Measurements from ENCODE around the gene TMEM126B. TPM values are rescaled to one million over a fixed set of nuclear protein-coding genes. Genes with fewer than 3 reads are reported as not detected.

The TMEM126B gene
- total RNA-seq, 1 donor from 2014 or later, result 34.1 TPM

DNA sequence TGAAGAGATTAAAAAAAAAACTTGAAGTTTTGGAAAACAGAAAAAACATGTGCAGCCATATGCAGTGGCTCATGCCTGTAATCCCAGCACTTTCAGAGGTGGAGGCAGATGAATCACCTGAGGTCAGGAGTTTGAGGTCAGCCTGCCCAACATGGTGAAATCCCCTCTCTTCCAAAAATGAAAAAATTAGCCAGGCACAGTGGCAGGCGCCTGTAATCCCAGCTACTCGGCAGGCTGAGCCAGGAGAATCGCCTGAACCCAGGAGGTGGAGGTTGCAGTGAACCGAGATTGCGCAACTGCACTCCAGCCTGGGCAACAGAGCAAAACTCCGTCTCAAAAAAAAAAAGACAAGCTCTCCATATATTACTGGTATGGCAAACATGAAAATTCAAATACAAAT lies 8.9 kb upstream of the TMEM126B start:
- TF ChIP-seq, protein P1, sequence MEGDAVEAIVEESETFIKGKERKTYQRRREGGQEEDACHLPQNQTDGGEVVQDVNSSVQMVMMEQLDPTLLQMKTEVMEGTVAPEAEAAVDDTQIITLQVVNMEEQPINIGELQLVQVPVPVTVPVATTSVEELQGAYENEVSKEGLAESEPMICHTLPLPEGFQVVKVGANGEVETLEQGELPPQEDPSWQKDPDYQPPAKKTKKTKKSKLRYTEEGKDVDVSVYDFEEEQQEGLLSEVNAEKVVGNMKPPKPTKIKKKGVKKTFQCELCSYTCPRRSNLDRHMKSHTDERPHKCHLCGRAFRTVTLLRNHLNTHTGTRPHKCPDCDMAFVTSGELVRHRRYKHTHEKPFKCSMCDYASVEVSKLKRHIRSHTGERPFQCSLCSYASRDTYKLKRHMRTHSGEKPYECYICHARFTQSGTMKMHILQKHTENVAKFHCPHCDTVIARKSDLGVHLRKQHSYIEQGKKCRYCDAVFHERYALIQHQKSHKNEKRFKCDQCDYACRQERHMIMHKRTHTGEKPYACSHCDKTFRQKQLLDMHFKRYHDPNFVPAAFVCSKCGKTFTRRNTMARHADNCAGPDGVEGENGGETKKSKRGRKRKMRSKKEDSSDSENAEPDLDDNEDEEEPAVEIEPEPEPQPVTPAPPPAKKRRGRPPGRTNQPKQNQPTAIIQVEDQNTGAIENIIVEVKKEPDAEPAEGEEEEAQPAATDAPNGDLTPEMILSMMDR (IDR thresholded peaks at IDR 0.05), result no peak
- TF ChIP-seq POLR2AphosphoS5 (IDR thresholded peaks at IDR 0.05; ENCODE audit: insufficient read depth in 1 of 2, low read depth in 1 of 2) (no peak), POLR2A (IDR thresholded peaks at IDR 0.05) (no peak)
- Histone ChIP-seq H3K9me3 (no peaks in the 10 kb centered on the region), H3K36me3 (no peaks in the 10 kb centered on the region), H3K27me3 (no peaks in the 10 kb centered on the region), H3K4me3 (no peak overlapping the region), H3K4me1 (no peaks in the 10 kb centered on the region), H3K27ac (no peak overlapping the region)
- intact Hi-C loops (cut with DNase I), result no loop called here
- no peak for DNase-seq (ENCODE audit: extremely low spot score in 2 of 2)

DNA sequence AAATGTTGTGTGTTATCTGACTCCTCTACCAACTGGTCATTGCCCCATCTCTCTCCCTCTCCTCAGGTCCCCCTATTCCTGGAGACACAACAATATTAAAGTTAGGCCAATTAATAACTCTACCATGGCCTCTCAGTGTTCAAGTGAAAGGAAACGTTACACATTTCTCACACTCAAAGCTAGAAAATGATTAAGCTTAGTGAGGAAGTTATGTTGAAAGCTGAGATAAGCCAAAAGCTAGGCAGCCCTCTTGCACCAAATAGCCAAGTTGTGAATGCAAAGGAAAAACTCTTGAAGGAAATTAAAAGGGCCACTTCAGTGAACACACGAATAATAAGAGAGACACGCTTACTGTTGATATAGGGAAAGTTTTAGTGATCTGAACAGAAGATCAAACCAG lies 8.1 kb upstream of the TMEM126B start:
- intact Hi-C loops (cut with DNase I), result no loop called here

DNA sequence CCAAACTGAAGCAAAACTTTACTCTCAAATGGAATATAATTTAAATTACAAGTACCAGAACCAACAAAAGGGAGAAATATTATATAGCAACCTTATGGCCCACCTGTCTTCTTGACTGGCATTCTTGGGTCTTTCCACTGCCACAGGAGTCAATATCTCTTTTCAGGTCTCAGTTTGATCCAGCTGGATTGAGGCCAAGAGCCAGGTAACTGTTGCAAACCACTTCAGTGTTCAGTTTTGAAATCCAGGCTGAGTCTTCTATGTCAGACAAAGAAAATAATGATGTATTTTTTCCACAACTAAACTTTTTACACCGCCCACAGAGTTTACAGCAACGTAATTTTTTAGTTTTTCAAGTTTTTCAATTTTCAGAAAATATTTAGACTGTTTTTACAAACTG lies 1.9 kb upstream of the TMEM126B start:
- Histone ChIP-seq H3K27ac (peak overlapping the region; percentile 94), H3K4me1 (peaks cover 15% of the 10 kb centered on the region), H3K9me3 (no peaks in the 10 kb centered on the region), H3K36me3 (no peaks in the 10 kb centered on the region), H3K27me3 (no peaks in the 10 kb centered on the region), H3K4me3 (peak overlapping the region; percentile 65 to 77)
- no peak for DNase-seq (ENCODE audit: extremely low spot score in 2 of 2)
- intact Hi-C loops (cut with DNase I), result no loop called here
- TF ChIP-seq POLR2AphosphoS5 (IDR thresholded peaks at IDR 0.05; ENCODE audit: insufficient read depth in 1 of 2, low read depth in 1 of 2), result no peak
- no peak for TF ChIP-seq POLR2A (IDR thresholded peaks at IDR 0.05)
- TF ChIP-seq, protein P1 (IDR thresholded peaks at IDR 0.05), result no peak

More for the DNA sequence above, 8.1 kb upstream of the TMEM126B start:
- Histone ChIP-seq H3K27me3 (no peaks in the 10 kb centered on the region), H3K4me3 (no peak overlapping the region), H3K36me3 (no peaks in the 10 kb centered on the region), H3K9me3 (no peaks in the 10 kb centered on the region), H3K4me1 (no peaks in the 10 kb centered on the region), H3K27ac (no peak overlapping the region)
- no peak for DNase-seq (ENCODE audit: extremely low spot score in 2 of 2)
- TF ChIP-seq, protein P1 (IDR thresholded peaks at IDR 0.05), result no peak
- no peak for TF ChIP-seq POLR2AphosphoS5 (IDR thresholded peaks at IDR 0.05; ENCODE audit: insufficient read depth in 1 of 2, low read depth in 1 of 2)

DNA sequence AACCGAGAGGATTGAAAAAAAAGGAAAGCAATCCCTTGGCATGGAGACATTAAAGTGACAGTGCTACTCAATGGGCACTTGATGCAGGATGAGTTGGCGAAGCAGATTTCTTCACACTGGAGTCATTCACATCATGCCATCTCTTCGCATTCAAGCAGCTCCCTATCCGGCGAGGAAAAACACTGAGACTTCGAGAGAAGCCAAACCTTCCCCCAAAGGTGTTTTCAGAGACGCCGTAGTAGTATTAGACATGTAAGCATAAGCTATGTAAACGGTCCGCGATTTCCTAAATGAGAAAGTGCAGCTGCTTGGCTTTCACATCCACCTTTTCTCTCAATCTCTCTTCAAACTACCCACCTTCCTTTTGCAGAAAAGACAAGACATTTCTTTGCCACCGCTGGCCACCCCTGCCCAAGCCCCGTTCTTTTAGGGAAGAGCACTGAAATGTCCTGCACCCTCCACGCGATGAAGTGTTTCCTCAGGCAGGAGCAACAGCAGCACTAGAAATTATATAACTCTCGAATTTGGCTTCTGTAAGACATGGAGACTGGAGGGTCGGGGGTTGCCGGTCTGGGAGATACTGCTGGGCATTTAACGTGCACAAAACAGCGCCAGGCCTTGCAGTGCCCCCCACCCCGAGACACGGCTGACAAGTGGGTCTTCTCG lies 928 bp upstream of the TMEM126B start, which contains the start of gene DLG2:
Gene DLG2, minus strand, starts transcription at position 13 of the 666 bp plus-strand sequence.
- no peaks in the 10 kb centered on the region for H3K27me3 ChIP-seq
- H3K9me3 ChIP-seq, result no peaks in the 10 kb centered on the region
- H3K4me1 ChIP-seq, result peaks cover 15% of the 10 kb centered on the region
- no peak for DNase-seq (ENCODE audit: extremely low spot score in 2 of 2)
- H3K27ac ChIP-seq, result peak within 1 kb of the TSS; percentile 94
- intact Hi-C loops (cut with DNase I), result no loop called here
- no peak for TF ChIP-seq POLR2AphosphoS5 (IDR thresholded peaks at IDR 0.05; ENCODE audit: insufficient read depth in 1 of 2, low read depth in 1 of 2)
- TF ChIP-seq POLR2A (IDR thresholded peaks at IDR 0.05), result no peak
- TF ChIP-seq, protein P1 (IDR thresholded peaks at IDR 0.05), result no peak
- H3K4me3 ChIP-seq, result peak within 1 kb of the TSS; percentile 65 to 77
- H3K36me3 ChIP-seq, result no peaks in the 10 kb centered on the region

DNA sequence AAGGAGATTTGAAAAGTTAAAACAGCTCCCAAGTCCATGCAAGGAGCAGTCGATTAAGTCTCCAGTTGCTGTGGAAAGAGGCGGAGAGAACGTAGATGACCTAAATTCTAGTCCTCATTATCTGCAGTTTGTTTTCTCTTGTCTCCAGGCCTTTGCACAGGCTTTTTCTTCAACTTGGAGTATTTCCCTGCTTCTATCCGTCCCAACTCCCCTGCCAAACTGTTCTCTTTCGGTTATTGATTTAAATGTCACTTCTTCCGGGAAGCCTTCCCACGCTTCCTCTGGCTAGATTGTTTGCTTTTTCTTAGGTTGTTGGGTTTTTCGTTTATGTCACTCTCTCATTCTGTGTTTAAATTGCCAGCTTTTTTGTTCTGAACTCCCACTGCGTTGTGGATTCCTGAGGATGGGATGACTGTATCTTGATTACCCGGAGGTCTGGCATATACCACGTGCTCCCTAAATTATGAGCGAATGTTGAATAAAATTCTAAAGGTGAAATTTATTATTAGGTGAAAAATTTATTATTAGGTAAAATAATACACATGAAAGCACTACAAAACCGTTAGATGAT lies 463 bp downstream of the TMEM126B start:
- H3K36me3 ChIP-seq, result no peaks in the 10 kb centered on the region
- no peaks in the 10 kb centered on the region for H3K9me3 ChIP-seq
- H3K4me1 ChIP-seq, result peaks cover 15% of the 10 kb centered on the region
- peak overlapping the region; percentile 65 to 77 for H3K4me3 ChIP-seq
- TF ChIP-seq POLR2AphosphoS5 (IDR thresholded peaks at IDR 0.05; ENCODE audit: insufficient read depth in 1 of 2, low read depth in 1 of 2) (no peak), POLR2A (IDR thresholded peaks at IDR 0.05) (no peak)
- TF ChIP-seq, protein P1 (IDR thresholded peaks at IDR 0.05), result no peak
- DNase-seq (ENCODE audit: extremely low spot score in 2 of 2), result no peak
- no peaks in the 10 kb centered on the region for H3K27me3 ChIP-seq
- H3K27ac ChIP-seq, result peak overlapping the region; percentile 72
- intact Hi-C loops (cut with DNase I), result loop anchor here (2.0 kb wide), 1 partner anchor 36 kb away; the partner anchor contains the start of gene CREBZF

Data from vagina (tissue), 2 donors.